GM21390 (cell line): ENCODE results near the gene ZNF512B.
"Not testable (repeated sequence)": the region's sequence is repeated elsewhere in the genome, so short reads cannot be mapped to it uniquely, and the experiment has no call there.

Source experiments
- ATAC-seq: cut with Tn5 transposase; IDR thresholded peaks from one replicate; pipeline ENCODE4 v1.9.1; 2021; ENCODE audit not compliant: unreplicated experiment

ZNF512B gene

GRCh38 chr20:63978319-63979228, 8.8 kb upstream of the ZNF512B start:
- ATAC-seq: no peak

- ATAC-seq: no peak
These were observed 8.1 kb upstream of the ZNF512B start for GRCh38 chr20:63977739-63978276.

GRCh38 chr20:63976980-63977738, 7.4 kb upstream of the ZNF512B start:
- ATAC-seq: no peak

GRCh38 chr20:63976511-63976910, 6.8 kb upstream of the ZNF512B start:
- ATAC-seq: not testable (repeated sequence)

- no peak for ATAC-seq
These were observed 4.9 kb upstream of the ZNF512B start for GRCh38 chr20:63974402-63975200.

- no peak for ATAC-seq
These were observed 4.1 kb upstream of the ZNF512B start for GRCh38 chr20:63973636-63974401.

- ATAC-seq: no peak
These were observed 3.4 kb upstream of the ZNF512B start for GRCh38 chr20:63973160-63973479.

GRCh38 chr20:63972312-63973159, 2.8 kb upstream of the ZNF512B start:
- ATAC-seq: no peak

GRCh38 chr20:63971960-63972311, 2.2 kb upstream of the ZNF512B start:
- not testable (repeated sequence) for ATAC-seq

- no peak for ATAC-seq
These were observed 1.1 kb upstream of the ZNF512B start for GRCh38 chr20:63970714-63971431.

GRCh38 chr20:63968928-63969760, 586 bp downstream of the ZNF512B start:
- ATAC-seq: no peak

- no peak for ATAC-seq
These were observed 1.4 kb downstream of the ZNF512B start for GRCh38 chr20:63968136-63968927.

- no peak for ATAC-seq
These were observed 2.2 kb downstream of the ZNF512B start for GRCh38 chr20:63967330-63968135.

GRCh38 chr20:63966944-63967322, 2.8 kb downstream of the ZNF512B start:
- ATAC-seq: no peak

GRCh38 chr20:63966172-63966943, 3.4 kb downstream of the ZNF512B start:
- ATAC-seq: no peak

GRCh38 chr20:63964412-63964811, 5.3 kb downstream of the ZNF512B start:
- ATAC-seq: no peak
